ENCODE measurements around the gene KIRREL3.
"Not testable (repeated sequence)": the region's sequence is repeated elsewhere in the genome, so short reads cannot be mapped to it uniquely, and the experiment has no call there.

KIRREL3 gene

DNA sequence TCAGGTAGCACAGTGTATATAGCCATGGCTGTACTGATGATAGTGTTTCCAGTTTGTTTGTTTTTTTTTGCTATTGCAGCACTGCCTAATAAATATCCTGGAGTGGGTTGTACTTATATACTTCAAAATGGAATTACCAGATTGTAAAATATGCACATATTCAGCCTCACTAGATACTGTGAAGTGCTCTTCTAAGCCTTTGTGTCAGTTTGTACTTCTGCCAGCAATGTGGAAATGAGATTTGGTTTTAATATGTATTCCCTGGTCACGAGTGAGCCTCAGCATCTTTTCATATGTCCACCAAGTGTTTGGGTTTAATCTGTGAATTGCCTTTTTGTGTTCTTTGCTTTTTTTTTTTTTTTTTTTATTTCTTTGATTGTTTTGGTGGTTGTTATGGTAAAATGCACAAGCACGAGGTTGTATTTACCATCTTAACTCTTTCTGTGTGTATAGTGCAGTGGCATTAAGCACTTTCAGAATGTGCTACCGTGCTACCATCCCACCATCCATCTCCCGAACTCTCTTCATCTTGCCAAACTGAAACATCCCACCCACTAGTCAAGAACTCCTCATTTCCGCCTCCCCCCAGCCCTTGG lies 610.2 kb downstream of the KIRREL3 start:
- Histone ChIP-seq H3K36me3 (ENCODE audit: insufficient read depth) (no peaks in the 10 kb centered on the region), H4K20me1 (ENCODE audit: insufficient read depth) (no peaks in the 10 kb centered on the region), H3K27me3 (ENCODE audit: insufficient read depth, low read depth) (no peaks in the 10 kb centered on the region), H3K79me2 (ENCODE audit: insufficient read depth, low read depth) (no peaks in the 10 kb centered on the region), H2AFZ (ENCODE audit: low read depth) (no peak overlapping the region), H3K27ac (no peak overlapping the region), H3K4me3 (IDR thresholded peaks at IDR 0.05; ENCODE audit: insufficient read depth, low read depth, low read length) (no peak overlapping the region), H3K4me1 (ENCODE audit: low read depth, poor library complexity, severe bottlenecking) (no peaks in the 10 kb centered on the region), H3K9ac (no peak overlapping the region), H3K4me2 (no peak overlapping the region)
- TF ChIP-seq, protein P1, sequence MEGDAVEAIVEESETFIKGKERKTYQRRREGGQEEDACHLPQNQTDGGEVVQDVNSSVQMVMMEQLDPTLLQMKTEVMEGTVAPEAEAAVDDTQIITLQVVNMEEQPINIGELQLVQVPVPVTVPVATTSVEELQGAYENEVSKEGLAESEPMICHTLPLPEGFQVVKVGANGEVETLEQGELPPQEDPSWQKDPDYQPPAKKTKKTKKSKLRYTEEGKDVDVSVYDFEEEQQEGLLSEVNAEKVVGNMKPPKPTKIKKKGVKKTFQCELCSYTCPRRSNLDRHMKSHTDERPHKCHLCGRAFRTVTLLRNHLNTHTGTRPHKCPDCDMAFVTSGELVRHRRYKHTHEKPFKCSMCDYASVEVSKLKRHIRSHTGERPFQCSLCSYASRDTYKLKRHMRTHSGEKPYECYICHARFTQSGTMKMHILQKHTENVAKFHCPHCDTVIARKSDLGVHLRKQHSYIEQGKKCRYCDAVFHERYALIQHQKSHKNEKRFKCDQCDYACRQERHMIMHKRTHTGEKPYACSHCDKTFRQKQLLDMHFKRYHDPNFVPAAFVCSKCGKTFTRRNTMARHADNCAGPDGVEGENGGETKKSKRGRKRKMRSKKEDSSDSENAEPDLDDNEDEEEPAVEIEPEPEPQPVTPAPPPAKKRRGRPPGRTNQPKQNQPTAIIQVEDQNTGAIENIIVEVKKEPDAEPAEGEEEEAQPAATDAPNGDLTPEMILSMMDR (conservative IDR thresholded peaks at IDR 0.05; ENCODE audit: low read depth, low read length), result no peak

DNA sequence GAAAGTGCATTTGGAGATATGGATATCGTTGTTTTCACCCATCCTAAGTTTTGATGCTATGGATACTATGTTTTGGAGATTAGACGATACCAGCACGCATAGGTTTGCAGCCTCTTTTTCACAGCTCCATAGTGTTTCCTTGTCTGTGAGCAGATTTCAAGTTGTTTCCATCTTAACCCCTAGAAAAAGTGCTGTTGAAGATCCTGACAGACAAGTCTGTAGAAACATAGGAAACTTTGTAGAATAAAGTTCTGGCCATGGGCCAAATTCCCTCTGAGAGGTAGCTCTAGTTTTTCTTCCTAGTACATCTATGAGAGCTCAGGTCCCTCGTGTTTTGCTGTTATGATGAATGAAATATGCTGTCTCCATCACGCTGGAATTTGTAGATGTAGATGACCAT lies 612.7 kb downstream of the KIRREL3 start:
- Histone ChIP-seq H3K27me3 (ENCODE audit: insufficient read depth, low read depth) (no peaks in the 10 kb centered on the region), H4K20me1 (ENCODE audit: insufficient read depth) (no peaks in the 10 kb centered on the region), H3K36me3 (ENCODE audit: insufficient read depth) (no peaks in the 10 kb centered on the region), H3K79me2 (ENCODE audit: insufficient read depth, low read depth) (no peaks in the 10 kb centered on the region), H3K9ac (no peak overlapping the region), H3K4me1 (ENCODE audit: low read depth, poor library complexity, severe bottlenecking) (no peaks in the 10 kb centered on the region), H3K4me2 (no peak overlapping the region), H3K27ac (no peak overlapping the region), H3K4me3 (IDR thresholded peaks at IDR 0.05; ENCODE audit: insufficient read depth, low read depth, low read length) (no peak overlapping the region), H2AFZ (ENCODE audit: low read depth) (no peak overlapping the region)
- TF ChIP-seq, protein P1 (conservative IDR thresholded peaks at IDR 0.05; ENCODE audit: low read depth, low read length), result no peak

DNA sequence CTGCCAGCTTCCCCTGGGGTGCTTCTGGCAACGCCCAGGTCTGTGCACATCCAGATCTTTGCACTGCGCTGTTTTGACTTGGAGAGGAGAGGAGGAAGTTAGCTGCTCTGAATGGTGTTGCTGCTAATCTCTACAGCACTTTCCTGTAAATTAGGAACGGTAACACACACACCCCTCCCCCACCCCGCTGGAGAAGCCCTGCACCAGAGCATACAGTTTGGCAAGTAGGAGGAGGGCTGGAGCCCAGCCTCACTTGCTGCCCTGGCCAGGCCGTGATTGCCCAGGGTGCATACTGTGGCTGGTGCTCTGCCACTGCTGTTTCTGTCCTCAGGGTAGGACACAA lies 613.9 kb downstream of the KIRREL3 start:
- H3K27me3 ChIP-seq (ENCODE audit: insufficient read depth, low read depth); H3K27ac ChIP-seq; H2AFZ ChIP-seq (ENCODE audit: low read depth); H4K20me1 ChIP-seq (ENCODE audit: insufficient read depth); H3K4me3 ChIP-seq (IDR thresholded peaks at IDR 0.05; ENCODE audit: insufficient read depth, low read depth, low read length); H3K36me3 ChIP-seq (ENCODE audit: insufficient read depth); H3K79me2 ChIP-seq (ENCODE audit: insufficient read depth, low read depth); H3K4me2 ChIP-seq; H3K4me1 ChIP-seq (ENCODE audit: low read depth, poor library complexity, severe bottlenecking); H3K9ac ChIP-seq: not testable (repeated sequence)

DNA sequence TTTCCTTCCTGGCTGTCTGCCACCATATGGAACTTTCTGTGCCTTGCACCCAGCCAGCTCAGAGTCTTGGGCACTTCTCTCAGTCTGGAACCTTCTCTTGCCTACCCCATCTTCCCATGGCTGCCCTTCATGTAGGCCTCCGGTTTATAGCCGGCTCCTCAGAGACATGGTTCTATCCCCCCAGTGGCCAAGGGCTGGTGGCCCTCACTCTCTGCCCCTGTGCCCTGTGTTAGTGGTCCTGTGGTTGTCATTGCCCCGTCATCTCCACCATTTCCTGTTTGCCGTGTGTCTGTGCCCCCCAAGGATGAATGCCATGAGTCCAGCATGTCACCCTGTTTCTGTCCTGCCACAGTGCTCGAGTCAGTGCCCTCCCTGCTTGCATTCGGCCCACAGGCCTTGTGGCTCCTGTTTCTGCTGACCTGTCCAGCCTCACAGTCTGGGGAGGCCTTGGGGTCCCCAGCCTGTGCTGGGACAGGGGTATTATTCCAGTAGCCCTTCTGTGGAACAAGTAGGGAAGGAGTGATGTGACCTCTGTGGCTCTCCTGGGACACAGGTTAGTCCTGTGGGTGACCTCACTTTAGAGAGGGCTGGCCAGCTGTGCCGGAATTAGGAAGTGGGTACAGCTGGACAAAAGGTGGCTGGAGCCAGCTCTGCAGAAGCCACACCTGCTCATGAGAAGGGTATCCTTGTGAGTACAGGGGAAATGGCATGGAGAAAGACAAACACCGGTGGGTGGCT lies 614.4 kb downstream of the KIRREL3 start:
- no peaks in the 10 kb centered on the region for H3K4me1 ChIP-seq (ENCODE audit: low read depth, poor library complexity, severe bottlenecking)
- no peaks in the 10 kb centered on the region for H3K36me3 ChIP-seq (ENCODE audit: insufficient read depth)
- no peak overlapping the region for H3K9ac ChIP-seq
- H2AFZ ChIP-seq (ENCODE audit: low read depth), result no peak overlapping the region
- no peak overlapping the region for H3K4me2 ChIP-seq
- TF ChIP-seq, protein P1 (conservative IDR thresholded peaks at IDR 0.05; ENCODE audit: low read depth, low read length), result no peak
- H3K79me2 ChIP-seq (ENCODE audit: insufficient read depth, low read depth), result no peaks in the 10 kb centered on the region
- H3K27ac ChIP-seq, result no peak overlapping the region
- H3K4me3 ChIP-seq (IDR thresholded peaks at IDR 0.05; ENCODE audit: insufficient read depth, low read depth, low read length), result no peak overlapping the region
- no peaks in the 10 kb centered on the region for H3K27me3 ChIP-seq (ENCODE audit: insufficient read depth, low read depth)
- H4K20me1 ChIP-seq (ENCODE audit: insufficient read depth), result no peaks in the 10 kb centered on the region

DNA sequence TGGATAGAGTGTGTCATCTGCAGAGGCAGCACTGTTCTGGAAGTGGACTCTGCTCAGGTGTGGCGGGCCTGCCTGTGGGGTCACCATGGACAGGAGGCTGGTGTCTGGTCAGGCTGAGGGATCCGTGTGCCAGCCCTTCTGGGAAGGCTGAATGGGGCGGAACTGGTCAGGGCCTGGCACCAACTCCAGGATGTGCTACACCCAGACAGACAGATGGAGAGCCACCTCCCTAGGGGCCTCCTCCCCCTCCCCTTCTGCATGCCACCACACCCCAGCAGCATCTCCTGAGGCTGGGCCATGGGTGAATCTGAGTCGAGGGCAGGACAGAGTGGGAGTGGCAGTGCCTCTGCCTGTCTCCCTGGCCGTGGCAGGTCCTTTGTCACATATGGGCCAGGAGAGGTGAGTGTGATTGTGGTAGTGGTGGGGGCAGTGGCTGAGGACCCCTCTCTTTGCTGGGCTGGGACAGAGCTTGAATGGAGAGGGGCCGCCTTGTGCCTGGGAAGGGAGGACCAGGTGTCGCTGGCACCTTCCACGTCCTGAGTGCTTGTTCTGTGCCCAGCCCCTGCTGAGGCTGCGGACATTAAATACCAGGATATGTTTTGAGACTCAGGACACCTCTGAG lies 616.0 kb downstream of the KIRREL3 start:
- H3K4me1 ChIP-seq (ENCODE audit: low read depth, poor library complexity, severe bottlenecking), result no peaks in the 10 kb centered on the region
- no peak overlapping the region for H3K4me2 ChIP-seq
- no peak overlapping the region for H2AFZ ChIP-seq (ENCODE audit: low read depth)
- no peak overlapping the region for H3K27ac ChIP-seq
- H3K27me3 ChIP-seq (ENCODE audit: insufficient read depth, low read depth), result no peaks in the 10 kb centered on the region
- no peak overlapping the region for H3K4me3 ChIP-seq (IDR thresholded peaks at IDR 0.05; ENCODE audit: insufficient read depth, low read depth, low read length)
- H4K20me1 ChIP-seq (ENCODE audit: insufficient read depth), result no peaks in the 10 kb centered on the region
- no peaks in the 10 kb centered on the region for H3K36me3 ChIP-seq (ENCODE audit: insufficient read depth)
- TF ChIP-seq, protein P1 (conservative IDR thresholded peaks at IDR 0.05; ENCODE audit: low read depth, low read length), result no peak
- no peak overlapping the region for H3K9ac ChIP-seq
- H3K79me2 ChIP-seq (ENCODE audit: insufficient read depth, low read depth), result no peaks in the 10 kb centered on the region
